H1 (cell line): ENCODE results near the gene CALY.

Experiments used
- CEBPB ChIP-seq: IDR thresholded peaks from 2 replicates; pipeline ENCODE4 v1.6.1; 2012; ENCODE audit warnings: low read depth, low read length
- CTCF ChIP-seq, 3 experiments: IDR thresholded peaks; 1 replicate in 2 of 3; 2 replicates in 1 of 3; pipeline versions ENCODE4 v1.5.1 to v1.6.1; 2011; ENCODE audit warnings: low read length in 3 of 3, mild to moderate bottlenecking in 3 of 3, inconsistent platforms in 2 of 3, low read depth in 1 of 3, moderate library complexity in 1 of 3; ENCODE audit not compliant: insufficient read depth in 1 of 3; ENCODE audit errors: control extremely low read depth in 1 of 3
- EP300 ChIP-seq, 2 experiments: IDR thresholded peaks; 1 replicate in 1 of 2; 2 replicates in 1 of 2; pipeline ENCODE4 v1.6.1; 2011 to 2012; ENCODE audit warnings: low read depth in 2 of 2, low read length in 2 of 2, mild to moderate bottlenecking in 2 of 2, borderline replicate concordance in 1 of 2, inconsistent platforms in 1 of 2, moderate library complexity in 1 of 2
- EZH2 ChIP-seq: fragments of 200-600 bp; sonication (generic); IDR thresholded peaks from 2 replicates; pipeline ENCODE4 v1.7.1; 2012; ENCODE audit warnings: low read depth, mild to moderate bottlenecking, moderate library complexity, low read length, inconsistent platforms; ENCODE audit not compliant: severe bottlenecking
- POLR2AphosphoS5 ChIP-seq: IDR thresholded peaks from 2 replicates; pipeline ENCODE4 v1.6.1; 2011; ENCODE audit warnings: low read depth, low read length
- YY1 ChIP-seq: IDR thresholded peaks from 2 replicates; pipeline ENCODE4 v1.6.1; 2011; ENCODE audit warnings: low read depth, mild to moderate bottlenecking, low read length
- TF ChIP-seq, protein P1 (sequence below): IDR thresholded peaks from 2 replicates; pipeline ENCODE4 v1.6.1; 2012; ENCODE audit warnings: inconsistent platforms

GRCh38 chr10:133279326-133280226, 57.1 kb downstream of the CALY start:
- TF ChIP-seq, protein P1, sequence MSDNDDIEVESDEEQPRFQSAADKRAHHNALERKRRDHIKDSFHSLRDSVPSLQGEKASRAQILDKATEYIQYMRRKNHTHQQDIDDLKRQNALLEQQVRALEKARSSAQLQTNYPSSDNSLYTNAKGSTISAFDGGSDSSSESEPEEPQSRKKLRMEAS, result no peak
- TF ChIP-seq EP300 (IDR thresholded peaks at IDR 0.05; ENCODE audit: borderline replicate concordance in 1 of 2, low read depth in 2 of 2, low read length in 2 of 2) (no peak), EZH2 (no peak), CTCF (IDR thresholded peaks at IDR 0.05; ENCODE audit: control extremely low read depth in 1 of 3, insufficient read depth in 1 of 3, low read depth in 1 of 3, low read length in 3 of 3) (no peak), CEBPB (no peak), YY1 (no peak), POLR2AphosphoS5 (no peak)
